ENCODE measurements around the gene GPX5. TPM values are rescaled to one million over a fixed set of nuclear protein-coding genes. Genes with fewer than 3 reads are reported as not detected.

Gene GPX5
- total RNA-seq, 1 donor from 2014 or later, result 4.3 TPM

DNA sequence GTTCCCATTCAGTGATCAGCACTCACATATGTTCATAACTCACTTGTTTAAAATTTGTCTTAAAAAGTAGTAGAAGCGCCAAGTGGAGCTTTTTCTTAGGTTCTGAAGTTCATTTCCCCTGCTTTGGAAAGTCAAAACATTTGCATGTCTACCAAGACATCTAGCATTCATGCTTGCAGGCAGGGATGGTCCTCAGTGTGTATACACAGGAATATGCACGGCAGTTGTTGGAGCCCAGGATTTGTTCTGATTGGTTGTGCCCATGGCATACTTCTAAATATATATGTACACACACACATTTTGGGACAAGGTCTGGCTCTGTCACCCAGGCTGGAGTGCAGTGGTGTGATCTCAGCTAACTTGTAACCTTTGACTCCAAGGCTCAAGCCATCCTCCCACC lies 7.7 kb upstream of the GPX5 start:
- no peak overlapping the region for H2AFZ ChIP-seq (ENCODE audit: low read depth, low read length)
- peaks cover 27% of the 10 kb centered on the region for H3K27me3 Mint-ChIP-seq (ENCODE audit: low read depth, unreplicated experiment)
- no peak overlapping the region for H3K4me3 Mint-ChIP-seq (ENCODE audit: unreplicated experiment)

DNA sequence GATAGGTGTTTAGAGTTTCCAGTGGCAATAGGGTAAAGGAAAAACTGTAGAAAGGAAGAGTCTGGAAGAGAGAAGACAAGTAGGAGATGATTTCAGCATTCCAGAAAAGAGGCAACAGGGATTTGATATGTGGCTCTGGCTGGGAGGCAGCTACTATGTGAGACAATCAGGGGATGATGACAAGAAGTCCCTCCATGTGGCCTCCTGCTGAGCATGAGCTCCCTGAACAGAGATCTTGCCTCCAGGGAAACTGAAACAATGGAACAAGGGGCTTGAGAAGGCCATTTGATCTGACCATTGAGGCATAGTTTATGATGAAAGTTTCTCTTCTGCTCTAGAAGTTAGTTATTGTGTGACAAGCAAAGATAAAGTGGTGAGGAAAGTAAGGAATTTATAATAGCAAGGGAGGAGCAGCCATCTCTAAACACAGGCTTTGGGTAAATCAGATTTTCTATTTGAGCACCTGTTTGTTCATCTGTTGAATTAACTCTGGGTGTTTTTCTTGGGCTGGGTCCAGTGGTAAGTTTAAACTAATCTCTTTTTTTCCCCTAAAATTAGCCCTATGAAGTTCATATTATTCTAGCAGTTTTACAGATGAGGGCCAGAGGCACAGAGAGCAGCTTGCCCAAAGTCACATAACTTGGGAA lies 3.0 kb upstream of the GPX5 start:
- H3K27ac ChIP-seq (ENCODE audit: low read depth, low read length), result no peak overlapping the region
- no peaks in the 10 kb centered on the region for H3K27me3 Mint-ChIP-seq (ENCODE audit: low read depth, unreplicated experiment)
- no peak for TF ChIP-seq EZH2 (IDR thresholded peaks at IDR 0.05; ENCODE audit: insufficient read depth, low read length)
- TF ChIP-seq, protein P1, sequence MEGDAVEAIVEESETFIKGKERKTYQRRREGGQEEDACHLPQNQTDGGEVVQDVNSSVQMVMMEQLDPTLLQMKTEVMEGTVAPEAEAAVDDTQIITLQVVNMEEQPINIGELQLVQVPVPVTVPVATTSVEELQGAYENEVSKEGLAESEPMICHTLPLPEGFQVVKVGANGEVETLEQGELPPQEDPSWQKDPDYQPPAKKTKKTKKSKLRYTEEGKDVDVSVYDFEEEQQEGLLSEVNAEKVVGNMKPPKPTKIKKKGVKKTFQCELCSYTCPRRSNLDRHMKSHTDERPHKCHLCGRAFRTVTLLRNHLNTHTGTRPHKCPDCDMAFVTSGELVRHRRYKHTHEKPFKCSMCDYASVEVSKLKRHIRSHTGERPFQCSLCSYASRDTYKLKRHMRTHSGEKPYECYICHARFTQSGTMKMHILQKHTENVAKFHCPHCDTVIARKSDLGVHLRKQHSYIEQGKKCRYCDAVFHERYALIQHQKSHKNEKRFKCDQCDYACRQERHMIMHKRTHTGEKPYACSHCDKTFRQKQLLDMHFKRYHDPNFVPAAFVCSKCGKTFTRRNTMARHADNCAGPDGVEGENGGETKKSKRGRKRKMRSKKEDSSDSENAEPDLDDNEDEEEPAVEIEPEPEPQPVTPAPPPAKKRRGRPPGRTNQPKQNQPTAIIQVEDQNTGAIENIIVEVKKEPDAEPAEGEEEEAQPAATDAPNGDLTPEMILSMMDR (IDR thresholded peaks at IDR 0.05; ENCODE audit: insufficient read depth, low read depth, low read length), result no peak

More for the DNA sequence above, 7.7 kb upstream of the GPX5 start:
- Mint-ChIP-seq H3K27ac (ENCODE audit: unreplicated experiment) (no peak overlapping the region), H3K36me3 (ENCODE audit: low read depth, unreplicated experiment) (no peaks in the 10 kb centered on the region), H3K9me3 (ENCODE audit: unreplicated experiment) (no peaks in the 10 kb centered on the region), H3K4me1 (ENCODE audit: low read depth, unreplicated experiment) (peaks cover 12% of the 10 kb centered on the region)
- H3K9me3 ChIP-seq (ENCODE audit: insufficient read depth, low read depth, low read length), result no peaks in the 10 kb centered on the region
- peaks cover 4% of the 10 kb centered on the region for H3K27me3 ChIP-seq (ENCODE audit: insufficient read depth, low read length)
- H3K4me1 ChIP-seq (ENCODE audit: insufficient read depth, low read length), result no peaks in the 10 kb centered on the region
- no peak overlapping the region for H3K4me2 ChIP-seq (ENCODE audit: low read length)
- H3K79me2 ChIP-seq (ENCODE audit: insufficient read depth, low read length), result no peaks in the 10 kb centered on the region
- FAIRE-seq (no peak), DNase-seq (ENCODE audit: low read depth) (no peak)
- no peaks in the 10 kb centered on the region for H3K36me3 ChIP-seq (ENCODE audit: insufficient read depth, low read length)
- H3K9ac ChIP-seq (ENCODE audit: low read length), result no peak overlapping the region
- H3K4me3 ChIP-seq (ENCODE audit: insufficient read depth, low read depth, low read length), result no peak overlapping the region
- no peak overlapping the region for H3K27ac ChIP-seq (ENCODE audit: low read depth, low read length)
- TF ChIP-seq, protein P1 (IDR thresholded peaks at IDR 0.05; ENCODE audit: insufficient read depth, low read depth, low read length), result no peak
- TF ChIP-seq EZH2 (IDR thresholded peaks at IDR 0.05; ENCODE audit: insufficient read depth, low read length), result no peak
- no peaks in the 10 kb centered on the region for H4K20me1 ChIP-seq (ENCODE audit: insufficient read depth, low read length)

DNA sequence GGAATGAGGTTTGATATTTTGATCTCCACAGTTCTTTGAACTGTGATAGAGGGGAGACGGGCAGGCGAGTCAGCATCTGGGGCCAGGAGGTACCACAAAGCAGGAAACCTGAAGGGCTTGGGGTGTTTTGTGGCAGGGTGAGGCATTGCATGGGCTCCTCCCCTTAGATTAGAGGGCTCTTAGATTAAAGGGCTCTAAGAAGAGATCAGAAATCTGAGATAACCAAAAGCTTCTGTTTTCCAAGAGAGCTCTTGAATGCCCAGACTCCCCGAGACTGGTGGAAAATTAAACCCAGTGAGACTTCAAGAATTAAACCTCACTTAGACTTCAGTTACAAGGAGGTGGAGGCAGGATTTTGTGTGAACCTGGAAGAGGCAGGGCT lies 2.4 kb upstream of the GPX5 start:
- DNase-seq (ENCODE audit: low read depth), result no peak
- Mint-ChIP-seq H3K27me3 (ENCODE audit: low read depth, unreplicated experiment) (no peaks in the 10 kb centered on the region), H3K4me3 (ENCODE audit: unreplicated experiment) (no peak overlapping the region), H3K27ac (ENCODE audit: unreplicated experiment) (peak overlapping the region; percentile 28), H3K36me3 (ENCODE audit: low read depth, unreplicated experiment) (no peaks in the 10 kb centered on the region), H3K4me1 (ENCODE audit: low read depth, unreplicated experiment) (peaks cover 39% of the 10 kb centered on the region), H3K9me3 (ENCODE audit: unreplicated experiment) (peaks cover 4% of the 10 kb centered on the region)
- H3K79me2 ChIP-seq (ENCODE audit: insufficient read depth, low read length), result no peaks in the 10 kb centered on the region
- H3K9ac ChIP-seq (ENCODE audit: low read length), result no peak overlapping the region
- no peak overlapping the region for H2AFZ ChIP-seq (ENCODE audit: low read depth, low read length)
- H3K27me3 ChIP-seq (ENCODE audit: insufficient read depth, low read length), result no peaks in the 10 kb centered on the region
- no peak for FAIRE-seq
- no peaks in the 10 kb centered on the region for H4K20me1 ChIP-seq (ENCODE audit: insufficient read depth, low read length)
- no peak overlapping the region for H3K4me3 ChIP-seq (ENCODE audit: insufficient read depth, low read depth, low read length)
- H3K27ac ChIP-seq (ENCODE audit: low read depth, low read length), result no peak overlapping the region
- H3K4me1 ChIP-seq (ENCODE audit: insufficient read depth, low read length), result no peaks in the 10 kb centered on the region
- TF ChIP-seq, protein P1 (IDR thresholded peaks at IDR 0.05; ENCODE audit: insufficient read depth, low read depth, low read length), result no peak
- no peak for TF ChIP-seq EZH2 (IDR thresholded peaks at IDR 0.05; ENCODE audit: insufficient read depth, low read length)
- H3K4me2 ChIP-seq (ENCODE audit: low read length), result no peak overlapping the region
- H3K9me3 ChIP-seq (ENCODE audit: insufficient read depth, low read depth, low read length), result no peaks in the 10 kb centered on the region
- no peaks in the 10 kb centered on the region for H3K36me3 ChIP-seq (ENCODE audit: insufficient read depth, low read length)

More for the DNA sequence above, 3.0 kb upstream of the GPX5 start:
- Histone ChIP-seq H3K4me3 (ENCODE audit: insufficient read depth, low read depth, low read length) (no peak overlapping the region), H3K4me2 (ENCODE audit: low read length) (no peak overlapping the region), H4K20me1 (ENCODE audit: insufficient read depth, low read length) (no peaks in the 10 kb centered on the region), H3K4me1 (ENCODE audit: insufficient read depth, low read length) (no peaks in the 10 kb centered on the region), H2AFZ (ENCODE audit: low read depth, low read length) (no peak overlapping the region), H3K27me3 (ENCODE audit: insufficient read depth, low read length) (peaks cover under 1% of the 10 kb centered on the region), H3K36me3 (ENCODE audit: insufficient read depth, low read length) (no peaks in the 10 kb centered on the region), H3K9me3 (ENCODE audit: insufficient read depth, low read depth, low read length) (no peaks in the 10 kb centered on the region), H3K79me2 (ENCODE audit: insufficient read depth, low read length) (no peaks in the 10 kb centered on the region), H3K9ac (ENCODE audit: low read length) (no peak overlapping the region)
- no peak for DNase-seq (ENCODE audit: low read depth)
- FAIRE-seq, result no peak
- Mint-ChIP-seq H3K27ac (ENCODE audit: unreplicated experiment) (no peak overlapping the region), H3K4me3 (ENCODE audit: unreplicated experiment) (no peak overlapping the region), H3K36me3 (ENCODE audit: low read depth, unreplicated experiment) (no peaks in the 10 kb centered on the region), H3K4me1 (ENCODE audit: low read depth, unreplicated experiment) (peaks cover 39% of the 10 kb centered on the region), H3K9me3 (ENCODE audit: unreplicated experiment) (peaks cover 3% of the 10 kb centered on the region)
